ENCODE results near the gene BID. TPM values are rescaled to one million over a fixed set of nuclear protein-coding genes. Genes with fewer than 3 reads are reported as not detected.

BID gene
- total and polyA plus RNA-seq, 5 donors: 7.2 to 13.1 (median 12.4) TPM

DNA sequence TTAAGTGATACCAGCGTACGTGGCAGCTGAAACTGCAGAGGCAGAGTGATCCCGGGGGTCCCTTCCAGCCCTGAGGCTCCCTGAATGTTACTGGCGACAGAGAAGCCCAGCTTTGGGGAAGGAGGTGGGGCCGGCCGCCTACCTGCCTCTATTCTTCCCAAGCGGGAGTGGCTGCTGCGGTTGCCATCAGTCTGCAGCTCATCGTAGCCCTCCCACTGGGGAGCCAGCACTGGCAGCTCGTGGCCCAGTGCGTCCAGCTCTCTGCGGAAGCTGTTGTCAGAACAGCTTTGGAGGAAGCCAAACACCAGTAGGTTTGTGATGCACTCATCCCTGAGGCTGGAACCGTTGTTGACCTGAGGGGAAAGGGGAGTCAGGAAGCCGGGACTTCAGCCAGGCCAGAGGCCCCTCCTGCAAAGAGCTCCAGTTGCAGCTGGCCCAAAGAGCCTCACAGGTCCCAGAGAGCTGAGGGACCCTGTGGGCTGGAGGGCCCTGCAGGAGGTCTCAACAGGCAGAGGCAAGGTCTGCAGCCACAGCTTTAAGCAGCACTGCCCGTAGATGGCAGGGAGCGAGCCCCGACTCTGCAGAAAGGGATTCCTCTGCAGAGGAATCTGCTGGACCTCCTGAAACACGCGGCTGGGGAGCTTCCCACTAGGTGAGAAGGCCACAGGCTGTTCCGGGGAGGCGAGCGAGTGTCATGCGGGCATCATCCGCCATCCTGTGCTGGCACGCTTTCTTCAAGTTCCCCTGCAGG, 30.4 kb downstream of the BID start:
- H3K4me1 ChIP-seq (ENCODE audit: control insufficient read depth, insufficient read depth, low read length): no peaks in the 10 kb centered on the region
- DNase-seq (no peak), ATAC-seq (no peak)
- no peak overlapping the region for H3K4me3 ChIP-seq (ENCODE audit: low read length)
- 67% methylated on average over 25 of the region's 25 CpGs for WGBS
- intact Hi-C loops (cut with DNase I): loop anchor here in 1 of 4 donors (10.0 kb wide), 1 partner anchor 331 kb away; the partner anchor contains the start of gene PEX26
- no peak overlapping the region for H3K27ac ChIP-seq (ENCODE audit: low read length)
- H3K9me3 ChIP-seq (ENCODE audit: control insufficient read depth, low read length): no peaks in the 10 kb centered on the region
- H3K27me3 ChIP-seq (ENCODE audit: control insufficient read depth, insufficient read depth): no peaks in the 10 kb centered on the region

DNA sequence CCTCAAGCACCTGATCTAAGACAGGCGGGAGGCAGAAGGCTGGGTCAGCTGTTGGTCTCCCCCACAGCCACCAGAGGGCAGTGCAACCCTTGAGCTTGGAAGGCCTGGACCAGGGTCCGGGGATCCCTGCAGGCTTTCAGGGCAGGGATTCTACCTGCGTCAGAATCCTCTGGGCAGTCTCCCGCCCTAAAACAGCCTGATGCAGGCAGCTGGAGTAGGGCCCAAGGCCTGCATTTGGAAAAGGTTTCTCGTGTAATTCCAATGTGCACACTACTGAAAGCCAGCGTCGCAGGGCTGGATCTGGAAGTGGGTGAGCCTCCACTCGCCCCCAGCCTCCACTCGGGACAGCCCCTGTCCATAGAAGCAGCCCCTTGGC, 31.8 kb downstream of the BID start:
- intact Hi-C loops (cut with DNase I): loop anchor here in 1 of 4 donors (10.0 kb wide), 1 partner anchor 332 kb away; the partner anchor contains the start of gene PEX26
- H3K4me3 ChIP-seq (ENCODE audit: low read length): no peak overlapping the region
- 52% methylated on average over 9 of the region's 9 CpGs for WGBS
- H3K27ac ChIP-seq (ENCODE audit: low read length): no peak overlapping the region
- H3K27me3 ChIP-seq (ENCODE audit: control insufficient read depth, insufficient read depth): no peaks in the 10 kb centered on the region
- no peaks in the 10 kb centered on the region for H3K4me1 ChIP-seq (ENCODE audit: control insufficient read depth, insufficient read depth, low read length)
- DNase-seq (peak; percentile 55 to 75 (median 73)), ATAC-seq (peak; percentile 40 to 65)
- no peaks in the 10 kb centered on the region for H3K9me3 ChIP-seq (ENCODE audit: control insufficient read depth, low read length)

DNA sequence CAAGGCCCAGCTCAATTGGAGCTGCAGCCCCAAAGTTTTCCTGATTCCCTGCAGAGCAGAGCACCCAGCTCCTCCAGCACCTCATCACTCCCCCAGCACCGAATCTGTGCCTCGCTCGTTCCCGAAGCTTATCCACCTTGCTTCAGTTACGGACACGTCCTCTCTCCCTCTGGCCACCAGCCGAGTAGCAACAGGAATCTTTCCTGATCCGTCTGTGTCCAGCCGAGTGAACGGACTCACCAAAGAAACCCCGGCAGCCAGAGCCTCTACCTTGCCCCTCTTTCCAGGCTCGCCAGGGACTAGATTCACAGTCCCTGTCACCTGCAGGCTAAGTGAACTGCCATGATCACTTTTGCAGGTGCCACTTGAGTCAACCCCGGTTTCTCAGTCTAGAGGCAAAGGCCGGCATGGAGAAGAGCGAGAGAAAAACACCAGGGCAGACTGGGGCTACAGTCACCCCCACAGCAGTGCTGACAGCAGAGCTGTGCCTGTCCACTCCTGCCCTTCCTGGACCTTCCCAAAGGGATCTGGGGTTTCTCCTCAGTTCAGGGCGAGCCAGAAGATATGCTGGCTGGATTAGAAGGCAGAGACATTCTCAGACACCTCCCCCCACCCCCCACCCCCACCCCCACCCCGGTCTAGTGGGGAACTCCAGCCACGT, 32.3 kb downstream of the BID start:
- 69% methylated on average over 18 of the region's 18 CpGs for WGBS
- intact Hi-C loops (cut with DNase I): loop anchor here in 1 of 4 donors (10.0 kb wide), 1 partner anchor 333 kb away; the partner anchor contains the start of gene PEX26
- no peak overlapping the region for H3K4me3 ChIP-seq (ENCODE audit: low read length)
- H3K9me3 ChIP-seq (ENCODE audit: control insufficient read depth, low read length): no peaks in the 10 kb centered on the region
- no peak overlapping the region for H3K27ac ChIP-seq (ENCODE audit: low read length)
- DNase-seq (no peak), ATAC-seq (peak; percentile 10 to 15)
- H3K4me1 ChIP-seq (ENCODE audit: control insufficient read depth, insufficient read depth, low read length): no peaks in the 10 kb centered on the region
- no peaks in the 10 kb centered on the region for H3K27me3 ChIP-seq (ENCODE audit: control insufficient read depth, insufficient read depth)

DNA sequence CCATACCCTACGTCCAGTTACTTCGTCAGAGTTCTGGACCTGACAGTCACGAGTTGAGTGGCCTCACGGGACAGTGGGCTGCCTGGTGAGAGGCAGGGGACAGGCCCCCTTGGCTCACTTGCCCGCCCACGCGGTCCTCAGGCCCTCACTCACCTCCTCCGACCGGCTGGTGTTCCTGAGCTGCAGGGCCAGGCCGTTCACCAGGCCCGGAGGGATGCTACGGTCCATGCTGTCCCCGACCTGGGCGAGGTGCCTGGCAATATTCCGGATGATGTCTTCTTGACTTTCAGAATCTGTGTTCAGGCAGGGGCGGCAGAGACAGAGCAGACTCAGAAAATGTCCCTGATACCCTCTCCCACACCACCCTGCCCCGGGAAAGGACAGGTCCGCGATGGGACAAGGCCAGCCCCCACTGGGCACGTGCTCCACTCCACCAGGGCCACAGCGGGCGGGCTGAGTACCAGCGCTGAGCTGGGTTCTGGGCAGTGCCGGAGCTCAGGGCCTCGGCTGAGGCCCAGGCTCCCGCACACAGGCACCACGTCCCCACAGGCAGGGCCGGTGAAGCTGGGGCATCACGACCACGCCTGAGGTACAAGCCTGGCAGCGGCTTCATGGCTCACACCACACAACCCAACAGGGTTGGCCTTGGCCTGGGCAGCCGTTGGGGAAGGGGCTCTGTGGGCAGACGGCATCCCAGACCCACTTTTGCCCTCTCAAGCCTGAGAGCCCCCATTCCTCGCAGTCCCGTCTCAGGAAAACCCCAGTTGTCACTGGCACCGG, 34.9 kb downstream of the BID start:
- intact Hi-C loops (cut with DNase I): no loop called here
- Histone ChIP-seq H3K4me3 (ENCODE audit: low read length) (no peak overlapping the region), H3K9me3 (ENCODE audit: control insufficient read depth, low read length) (no peaks in the 10 kb centered on the region), H3K27me3 (ENCODE audit: control insufficient read depth, insufficient read depth) (no peaks in the 10 kb centered on the region), H3K27ac (ENCODE audit: low read length) (no peak overlapping the region), H3K4me1 (ENCODE audit: control insufficient read depth, insufficient read depth, low read length) (no peaks in the 10 kb centered on the region)
- WGBS: 91% methylated on average over 36 of the region's 36 CpGs
- ATAC-seq: peak in 1 of 2 donors; percentile 4
- no peak for DNase-seq

DNA sequence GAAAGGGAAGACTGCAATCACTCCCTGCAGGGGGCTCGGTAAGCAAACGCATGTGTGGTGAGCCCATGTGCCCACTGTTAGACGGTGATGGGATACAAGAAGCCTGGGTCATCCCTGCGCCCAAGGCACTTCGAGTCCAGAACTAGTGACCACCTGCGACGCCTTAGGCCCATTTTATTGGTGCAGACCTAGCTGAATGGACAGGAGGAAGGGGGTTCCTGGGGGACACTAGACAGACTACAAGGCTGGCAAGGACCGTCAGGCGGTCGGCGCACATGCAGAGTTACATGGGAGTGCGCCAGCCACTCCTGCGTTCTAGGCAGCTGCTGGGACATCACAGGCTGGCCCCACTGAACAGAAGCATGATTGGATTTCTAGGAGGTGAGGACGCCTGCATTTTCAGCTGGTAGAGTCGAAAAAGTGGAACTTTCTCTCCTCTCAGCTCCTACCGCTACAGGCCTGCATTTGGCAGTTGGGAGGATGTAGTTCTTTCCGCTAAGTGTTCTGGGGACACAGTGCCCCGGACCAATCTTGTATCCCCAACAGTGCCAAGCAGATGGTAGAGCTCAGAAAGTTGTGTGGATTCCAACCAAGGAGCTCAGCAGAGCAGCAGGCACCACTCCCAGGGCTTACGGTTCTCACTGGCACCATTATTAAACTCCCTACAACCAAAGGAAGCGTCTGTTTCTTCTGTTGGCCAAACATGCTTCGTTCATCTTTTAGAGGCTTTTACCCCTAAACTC, 35.7 kb downstream of the BID start:
- Histone ChIP-seq H3K9me3 (ENCODE audit: control insufficient read depth, low read length) (no peaks in the 10 kb centered on the region), H3K4me1 (ENCODE audit: control insufficient read depth, insufficient read depth, low read length) (no peaks in the 10 kb centered on the region), H3K27me3 (ENCODE audit: control insufficient read depth, insufficient read depth) (no peaks in the 10 kb centered on the region), H3K27ac (ENCODE audit: low read length) (no peak overlapping the region), H3K4me3 (ENCODE audit: low read length) (no peak overlapping the region)
- intact Hi-C loops (cut with DNase I): no loop called here
- DNase-seq (no peak), ATAC-seq (no peak)
- WGBS: 92% methylated on average over 21 of the region's 21 CpGs

DNA sequence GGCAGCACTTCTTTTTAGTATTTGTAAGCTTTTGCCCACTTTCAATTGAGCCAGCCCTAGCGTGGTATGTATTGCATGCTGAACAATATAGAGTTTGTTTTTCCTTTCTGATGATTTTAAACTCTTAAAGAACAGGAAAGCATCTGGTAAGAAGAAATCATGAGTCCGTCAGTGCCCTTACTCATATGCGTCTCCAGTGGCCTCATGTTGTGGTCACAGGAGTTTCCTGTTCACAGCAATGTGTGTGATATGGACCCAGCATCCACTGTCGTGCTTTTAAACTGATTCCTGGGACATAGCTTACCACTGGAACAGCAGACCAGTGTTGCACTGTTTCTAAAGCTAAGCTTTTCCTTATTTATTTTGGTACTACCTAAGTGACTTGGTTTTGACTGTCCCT, 40.1 kb downstream of the BID start:
- H3K27ac ChIP-seq (ENCODE audit: low read length): no peak overlapping the region
- no peaks in the 10 kb centered on the region for H3K4me1 ChIP-seq (ENCODE audit: control insufficient read depth, insufficient read depth, low read length)
- WGBS: 73% methylated on average over 4 of the region's 4 CpGs
- no peaks in the 10 kb centered on the region for H3K27me3 ChIP-seq (ENCODE audit: control insufficient read depth, insufficient read depth)
- no peaks in the 10 kb centered on the region for H3K9me3 ChIP-seq (ENCODE audit: control insufficient read depth, low read length)
- DNase-seq: no peak
- ATAC-seq: no peak
- intact Hi-C loops (cut with DNase I): no loop called here
- H3K4me3 ChIP-seq (ENCODE audit: low read length): no peak overlapping the region

DNA sequence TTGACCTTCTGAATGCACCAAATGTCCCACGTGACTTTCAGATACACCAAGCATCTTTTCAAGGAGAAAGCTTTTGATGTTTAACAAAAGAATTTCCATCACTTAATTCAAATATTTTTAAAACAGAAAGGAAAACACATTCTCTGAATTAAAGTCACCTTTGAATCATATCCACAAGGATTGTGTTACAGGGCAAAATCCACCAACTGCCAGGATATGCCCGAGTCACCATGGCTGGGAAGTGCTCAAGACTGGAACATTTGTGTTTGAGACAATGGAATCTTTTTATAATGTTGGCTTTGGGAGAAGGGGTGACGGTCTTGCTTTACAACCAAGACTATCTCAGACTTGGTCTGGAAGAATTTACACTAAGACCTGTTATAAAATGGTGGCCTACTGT, 40.8 kb downstream of the BID start:
- intact Hi-C loops (cut with DNase I): no loop called here
- 87% methylated on average over 3 of the region's 3 CpGs for WGBS

DNA sequence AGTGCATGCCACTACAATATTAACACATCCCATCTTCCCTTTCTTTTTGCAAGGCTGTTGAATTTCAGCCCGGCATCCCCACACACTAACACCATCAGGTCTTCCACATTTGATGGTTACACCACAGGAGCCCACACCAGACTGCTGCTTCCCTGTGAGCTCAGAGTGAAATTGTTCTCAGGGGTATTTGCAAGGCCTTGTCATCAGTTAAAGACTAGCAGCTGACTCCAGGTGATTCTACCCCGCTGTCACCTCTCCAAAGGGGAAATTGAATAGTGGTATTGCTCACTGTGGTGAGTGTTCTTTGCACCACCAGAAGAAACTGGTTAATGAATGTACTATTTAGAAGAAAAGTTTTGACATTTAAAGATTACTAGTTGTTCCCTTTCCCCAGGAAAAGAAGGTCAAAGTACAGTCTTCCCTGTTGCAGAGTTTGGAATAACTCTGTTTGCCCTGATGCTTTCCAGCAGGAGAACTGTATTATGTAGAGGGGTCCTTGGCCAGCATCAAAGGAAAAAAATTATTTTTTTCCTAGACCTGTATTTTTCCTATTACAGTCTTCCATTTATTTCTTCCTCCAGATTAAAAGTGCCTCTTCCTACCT, 41.9 kb downstream of the BID start:
- no peaks in the 10 kb centered on the region for H3K4me1 ChIP-seq (ENCODE audit: control insufficient read depth, insufficient read depth, low read length)
- intact Hi-C loops (cut with DNase I): no loop called here
- H3K4me3 ChIP-seq (ENCODE audit: low read length): no peak overlapping the region
- H3K27me3 ChIP-seq (ENCODE audit: control insufficient read depth, insufficient read depth): no peaks in the 10 kb centered on the region
- DNase-seq: no peak
- no peaks in the 10 kb centered on the region for H3K9me3 ChIP-seq (ENCODE audit: control insufficient read depth, low read length)
- WGBS: 98% methylated on average over 2 of the region's 2 CpGs
- ATAC-seq: no peak
- H3K27ac ChIP-seq (ENCODE audit: low read length): no peak overlapping the region

More for the DNA sequence above, 40.8 kb downstream of the BID start:
- H3K4me1 ChIP-seq (ENCODE audit: control insufficient read depth, insufficient read depth, low read length): no peaks in the 10 kb centered on the region
- H3K9me3 ChIP-seq (ENCODE audit: control insufficient read depth, low read length): no peaks in the 10 kb centered on the region
- no peak for DNase-seq
- no peak overlapping the region for H3K27ac ChIP-seq (ENCODE audit: low read length)
- no peak overlapping the region for H3K4me3 ChIP-seq (ENCODE audit: low read length)
- no peak for ATAC-seq
- H3K27me3 ChIP-seq (ENCODE audit: control insufficient read depth, insufficient read depth): no peaks in the 10 kb centered on the region

DNA sequence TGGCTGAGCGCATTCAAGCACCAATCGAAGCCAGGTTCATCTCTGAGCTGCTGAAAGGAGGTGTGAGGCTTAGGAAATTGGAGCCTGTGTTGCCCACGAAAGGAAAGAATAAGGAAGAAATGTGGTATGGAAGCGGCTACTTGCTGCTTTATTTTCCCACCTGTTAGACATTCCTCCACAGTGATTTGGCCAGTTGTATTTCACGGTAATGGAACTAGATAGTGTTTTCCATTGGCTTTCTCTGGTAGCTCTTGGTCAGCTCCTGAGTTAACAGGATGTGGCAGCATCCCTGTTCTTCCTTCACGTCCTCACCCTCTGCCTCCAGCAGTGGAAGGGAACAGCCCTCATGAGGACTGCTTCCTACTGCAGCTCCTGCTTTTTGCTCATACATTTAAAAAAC, 44.7 kb downstream of the BID start:
- no peak for ATAC-seq
- H3K27ac ChIP-seq (ENCODE audit: low read length): no peak overlapping the region
- intact Hi-C loops (cut with DNase I): no loop called here
- H3K4me1 ChIP-seq (ENCODE audit: control insufficient read depth, insufficient read depth, low read length): peaks cover 5% of the 10 kb centered on the region
- no peaks in the 10 kb centered on the region for H3K9me3 ChIP-seq (ENCODE audit: control insufficient read depth, low read length)
- DNase-seq: no peak
- no peak overlapping the region for H3K4me3 ChIP-seq (ENCODE audit: low read length)
- WGBS: 82% methylated on average over 6 of the region's 6 CpGs
- H3K27me3 ChIP-seq (ENCODE audit: control insufficient read depth, insufficient read depth): no peaks in the 10 kb centered on the region

DNA sequence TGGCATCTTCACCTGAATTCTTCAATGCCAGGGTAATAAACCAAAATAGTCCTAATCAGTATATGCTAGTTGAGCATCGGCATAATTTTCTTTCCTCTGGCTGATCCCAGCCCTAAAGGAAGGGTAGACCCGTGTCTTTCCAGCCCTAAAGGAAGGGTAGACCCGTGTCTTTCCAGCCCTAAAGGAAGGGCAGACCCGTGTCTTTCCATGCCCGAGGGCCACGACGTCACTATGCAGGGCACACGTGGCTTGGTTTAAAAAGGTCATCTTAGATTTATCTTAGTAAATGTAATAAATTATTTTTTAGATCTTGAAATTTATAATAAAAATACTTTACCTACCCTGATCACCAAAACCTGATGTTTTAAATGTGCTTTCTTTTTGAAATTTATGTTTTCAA, 45.5 kb downstream of the BID start:
- ATAC-seq (no peak), DNase-seq (no peak)
- no peak overlapping the region for H3K27ac ChIP-seq (ENCODE audit: low read length)
- peaks cover 5% of the 10 kb centered on the region for H3K4me1 ChIP-seq (ENCODE audit: control insufficient read depth, insufficient read depth, low read length)
- intact Hi-C loops (cut with DNase I): no loop called here
- H3K4me3 ChIP-seq (ENCODE audit: low read length): no peak overlapping the region
- H3K27me3 ChIP-seq (ENCODE audit: control insufficient read depth, insufficient read depth): no peaks in the 10 kb centered on the region
- H3K9me3 ChIP-seq (ENCODE audit: control insufficient read depth, low read length): no peaks in the 10 kb centered on the region
- WGBS: 94% methylated on average over 8 of the region's 8 CpGs
